ENCODE data around the gene EXT2.

GRCh38 chr11:44235765-44236201 lies 140.3 kb downstream of the EXT2 start:
- TF ChIP-seq SMC3 (conservative IDR thresholded peaks at IDR 0.05; ENCODE audit: poor library complexity) (no peak), CTCF (IDR thresholded peaks at IDR 0.05; ENCODE audit: poor library complexity, severe bottlenecking) (no peak), POLR2AphosphoS5 (IDR thresholded peaks at IDR 0.05) (no peak), REST (IDR thresholded peaks at IDR 0.05; ENCODE audit: borderline replicate concordance) (no peak), EP300 (conservative IDR thresholded peaks at IDR 0.05; ENCODE audit: poor library complexity, severe bottlenecking) (no peak)

Data from neural cell (in vitro differentiated cells).